Measurements from ENCODE around the gene ZSCAN22.
"Not testable (repeated sequence)": the region's sequence is repeated elsewhere in the genome, so short reads cannot be mapped to it uniquely, and the experiment has no call there.

Gene ZSCAN22

DNA sequence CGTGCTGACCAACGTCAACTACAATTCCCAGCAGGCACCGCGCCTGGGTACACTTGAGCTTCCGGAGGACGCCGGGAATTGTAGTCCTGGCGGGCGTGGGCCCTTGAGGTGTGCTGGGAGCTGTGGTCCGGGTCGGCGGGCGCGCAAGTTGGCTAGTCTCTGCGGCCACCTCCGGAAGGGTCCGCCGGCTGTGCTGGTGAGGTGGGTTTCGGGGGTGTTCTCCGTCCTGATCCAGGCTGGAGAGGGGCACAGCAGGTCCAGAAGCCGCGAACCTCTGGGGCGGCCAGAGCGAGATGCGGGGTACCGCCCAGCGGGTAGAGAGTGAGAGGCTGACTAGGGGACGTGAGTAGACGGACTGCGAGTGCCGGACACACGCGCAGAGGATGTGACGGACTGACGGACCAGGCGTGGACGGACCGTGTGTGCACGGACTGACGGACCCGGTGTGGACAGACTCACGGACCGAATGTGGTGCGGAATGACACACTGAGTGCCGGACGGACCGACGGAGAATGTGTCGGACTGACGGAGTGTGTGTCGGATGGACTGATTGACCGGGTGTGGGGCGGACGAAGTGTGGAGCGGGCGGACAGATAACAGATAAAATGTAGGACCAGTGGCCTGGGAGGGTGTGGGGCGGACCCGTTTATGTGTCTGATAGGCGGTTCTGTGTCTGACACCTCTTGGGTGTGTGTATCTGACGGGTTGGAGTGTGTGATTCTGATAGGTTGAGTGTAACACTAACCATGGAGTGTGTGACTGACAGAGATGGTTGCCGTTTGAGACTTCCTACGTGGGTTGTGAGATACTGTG, at the start of gene ZSCAN22:
ZSCAN22 (plus strand) TSS at position 81 of the 813 bp plus-strand sequence. CDS start 7,809 bp downstream, outside the sequence.
- DNase-seq: peak; percentile 86

DNA sequence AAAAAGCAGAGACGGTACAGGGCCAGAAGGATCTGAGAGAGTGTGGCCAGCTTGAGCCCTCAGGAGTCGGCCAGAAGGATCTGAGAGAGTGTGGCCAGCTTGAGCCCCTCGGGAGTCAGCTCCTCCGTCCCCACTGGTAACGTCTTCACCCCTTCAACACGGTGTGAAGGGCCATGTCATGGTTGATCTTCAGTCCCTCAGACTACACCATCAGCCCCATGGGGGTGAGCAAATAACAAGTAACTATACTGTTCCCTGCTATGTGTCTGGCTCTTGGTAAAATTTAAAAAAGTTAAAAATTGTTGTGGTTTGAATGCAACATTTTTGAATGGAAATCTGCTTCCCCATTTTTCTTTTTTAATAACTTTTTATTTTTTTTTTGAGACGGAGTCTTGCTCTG, 49.6 kb upstream of the ZSCAN22 start:
- DNase-seq: no peak

DNA sequence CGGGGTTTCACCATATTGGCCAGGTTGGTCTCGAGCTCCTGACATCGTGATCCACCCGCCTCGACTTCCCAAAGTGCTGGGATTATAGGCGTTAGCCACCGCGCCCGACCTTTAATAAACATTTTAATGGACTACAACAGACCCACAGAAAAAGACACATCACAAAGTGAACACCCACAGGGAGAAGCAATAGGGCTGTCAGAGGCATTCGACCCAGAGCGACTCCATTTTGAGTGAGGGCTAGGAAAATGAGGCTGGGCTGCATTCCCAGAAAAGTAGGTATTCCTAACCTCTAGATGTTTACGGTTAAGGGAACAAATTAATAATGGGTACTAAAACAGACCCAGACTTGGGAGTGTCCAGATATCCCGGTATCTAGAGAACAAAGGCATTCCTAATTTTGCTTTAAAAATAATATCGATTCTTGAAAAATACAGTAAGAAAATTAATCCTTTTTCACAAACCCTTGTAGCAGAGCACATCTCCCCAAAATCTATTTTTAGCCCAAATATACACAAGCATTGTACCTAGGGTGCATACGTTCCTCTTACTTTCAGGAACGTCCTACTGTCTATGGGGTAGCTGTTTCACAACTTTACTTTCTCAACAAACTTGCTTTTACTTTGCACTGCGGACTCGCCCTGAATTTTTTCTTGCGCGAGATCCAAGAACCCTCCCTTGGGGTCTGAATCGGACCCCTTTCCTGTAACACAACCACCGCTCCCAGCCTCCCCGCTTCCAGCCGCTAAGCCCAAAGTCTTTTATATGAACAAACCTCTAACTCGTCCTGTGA, 48.9 kb upstream of the ZSCAN22 start:
- no peak for DNase-seq

DNA sequence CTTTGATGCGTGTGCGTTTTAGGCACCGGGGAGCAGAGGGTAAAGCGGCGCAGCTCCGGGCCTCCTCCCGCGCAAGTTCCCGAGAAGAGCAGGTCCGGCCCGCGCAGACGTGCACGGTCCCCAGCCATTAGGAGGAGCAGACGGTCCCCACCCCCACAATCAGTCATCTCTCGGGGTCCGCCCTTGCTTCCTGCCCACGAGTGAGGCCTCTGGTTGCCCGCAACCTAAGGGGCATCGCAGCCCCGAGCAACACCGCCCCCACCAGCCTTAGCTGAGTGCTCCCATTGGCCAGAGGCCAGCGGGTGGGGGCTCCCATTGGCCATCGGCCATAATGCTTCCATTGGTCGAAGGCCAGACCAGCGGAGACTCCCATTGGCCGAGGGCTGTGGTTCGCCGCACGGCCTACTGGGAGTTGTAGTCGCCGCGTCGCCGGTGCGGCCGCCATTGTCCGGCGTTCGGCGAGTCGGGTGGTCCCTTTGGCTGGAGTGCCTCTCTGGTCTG, 48.2 kb upstream of the ZSCAN22 start, which contains the start of gene ZNF8:
ZNF8 (plus strand) TSS at position 415 of the 501 bp plus-strand sequence. CDS start 127 bp downstream, outside the sequence.
- peak; percentile 96 for DNase-seq

DNA sequence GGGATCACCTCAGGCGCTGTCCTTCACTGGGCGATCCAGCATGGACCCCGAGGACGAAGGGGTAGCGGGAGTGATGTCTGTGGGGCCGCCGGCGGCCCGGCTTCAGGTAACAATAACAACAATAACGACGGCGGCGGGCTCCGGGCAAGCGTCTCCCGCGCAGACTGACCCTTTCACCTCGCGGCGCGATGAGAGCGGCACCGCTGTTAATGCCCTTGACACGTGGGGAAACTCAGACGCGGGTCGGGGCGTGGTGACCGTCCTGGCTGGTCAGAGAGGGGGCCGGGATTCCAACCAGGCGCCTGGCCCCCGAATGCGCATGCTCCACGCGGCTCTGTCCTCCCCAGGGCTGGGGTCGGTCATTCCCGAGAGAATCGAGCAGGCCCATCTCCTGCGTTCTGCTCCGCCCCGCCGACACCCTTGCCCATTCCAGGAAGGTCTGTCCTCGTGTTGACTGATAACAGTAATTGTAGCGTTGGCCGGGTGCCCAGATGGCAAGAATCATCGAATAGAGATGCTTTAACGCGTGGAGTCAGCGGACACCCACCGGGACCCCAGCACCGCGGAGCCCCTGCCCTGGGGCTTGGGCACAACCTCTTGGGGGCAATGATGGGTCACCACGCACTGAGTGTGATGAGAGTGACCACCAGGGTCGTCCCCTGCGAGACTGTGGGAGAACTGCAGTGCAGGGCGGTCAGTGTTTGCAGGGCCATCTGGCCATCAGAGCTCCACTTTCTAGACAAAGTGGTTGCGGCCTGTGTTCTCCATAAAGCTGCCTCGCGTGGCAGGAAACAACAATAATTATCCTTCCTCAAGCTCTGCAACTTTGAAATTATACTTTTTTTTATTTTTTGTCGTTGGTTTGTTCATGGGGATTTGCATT, 47.5 kb upstream of the ZSCAN22 start:
- peak; percentile 45 for DNase-seq

DNA sequence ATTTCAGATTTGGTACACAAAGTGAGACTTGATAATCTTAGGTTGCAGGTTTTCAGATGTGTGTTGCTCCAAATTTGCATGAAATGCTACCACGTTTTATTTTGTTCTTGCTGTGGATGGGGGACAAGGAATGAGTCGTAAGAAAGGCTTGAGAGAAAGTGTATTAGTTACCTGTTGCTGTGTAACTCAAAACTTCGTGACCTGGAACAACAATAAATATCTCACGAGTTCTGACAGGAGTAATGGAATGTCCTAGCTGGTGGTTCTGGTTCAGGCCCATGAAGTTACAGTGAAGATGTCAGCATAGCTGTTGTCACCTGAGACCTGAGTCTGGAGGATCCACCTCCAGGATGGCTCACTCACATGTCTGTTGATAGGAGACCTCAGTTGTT, 46.9 kb upstream of the ZSCAN22 start:
- no peak for DNase-seq

DNA sequence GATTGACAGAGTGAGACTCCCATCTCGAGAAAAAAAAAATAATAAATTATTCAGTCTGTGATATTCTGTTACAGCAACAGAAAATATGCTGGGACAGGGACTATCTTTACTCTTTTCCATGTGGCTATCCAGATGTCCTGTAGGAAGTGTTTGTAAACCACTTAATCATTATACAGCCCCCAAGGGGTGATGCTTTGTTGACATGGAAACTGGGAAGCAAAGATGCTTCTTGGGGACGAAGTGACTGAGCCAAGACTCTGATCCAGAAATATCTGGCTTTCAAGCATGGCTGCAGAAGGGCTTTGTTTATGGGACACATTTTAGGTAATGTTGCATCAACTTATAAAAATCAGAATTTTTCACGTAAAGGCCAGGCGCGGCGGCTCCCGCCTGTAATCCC, 42.6 kb upstream of the ZSCAN22 start:
- DNase-seq: no peak

DNA sequence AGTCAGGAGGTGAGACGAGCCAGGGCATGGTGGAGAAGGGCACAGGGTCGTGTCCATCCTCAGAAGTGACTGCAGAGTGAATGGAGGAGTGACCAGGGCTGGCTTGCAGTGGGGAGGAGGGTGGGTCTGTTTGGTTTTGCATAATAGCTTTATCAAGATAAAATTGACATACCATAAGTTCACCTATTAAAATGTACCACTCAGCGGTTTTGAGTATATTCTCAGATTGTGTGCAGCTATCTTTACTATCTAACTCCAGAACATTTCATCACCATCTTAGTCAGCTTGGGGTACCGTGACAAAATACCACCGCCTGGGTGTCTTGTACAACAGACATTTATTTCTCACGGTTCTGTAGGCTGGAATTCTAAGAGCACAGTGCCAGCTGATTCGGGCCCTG, 34.9 kb upstream of the ZSCAN22 start:
- DNase-seq: no peak

DNA sequence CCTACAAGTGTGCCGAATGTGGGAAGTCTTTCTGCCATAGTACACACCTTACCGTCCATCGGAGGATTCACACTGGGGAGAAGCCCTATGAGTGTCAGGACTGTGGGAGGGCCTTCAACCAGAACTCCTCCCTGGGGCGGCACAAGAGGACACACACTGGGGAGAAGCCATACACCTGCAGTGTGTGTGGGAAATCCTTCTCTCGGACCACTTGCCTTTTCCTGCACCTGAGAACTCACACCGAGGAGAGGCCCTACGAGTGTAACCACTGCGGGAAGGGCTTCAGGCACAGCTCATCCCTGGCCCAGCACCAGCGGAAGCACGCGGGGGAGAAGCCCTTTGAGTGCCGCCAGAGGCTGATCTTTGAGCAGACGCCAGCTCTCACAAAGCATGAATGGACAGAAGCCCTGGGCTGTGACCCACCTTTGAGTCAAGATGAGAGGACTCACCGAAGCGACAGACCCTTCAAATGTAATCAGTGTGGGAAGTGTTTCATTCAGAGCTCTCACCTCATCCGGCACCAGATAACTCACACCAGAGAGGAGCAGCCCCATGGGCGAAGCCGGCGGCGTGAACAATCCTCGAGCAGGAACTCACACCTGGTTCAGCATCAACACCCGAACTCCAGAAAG, 31.9 kb upstream of the ZSCAN22 start:
- no peak for DNase-seq

DNA sequence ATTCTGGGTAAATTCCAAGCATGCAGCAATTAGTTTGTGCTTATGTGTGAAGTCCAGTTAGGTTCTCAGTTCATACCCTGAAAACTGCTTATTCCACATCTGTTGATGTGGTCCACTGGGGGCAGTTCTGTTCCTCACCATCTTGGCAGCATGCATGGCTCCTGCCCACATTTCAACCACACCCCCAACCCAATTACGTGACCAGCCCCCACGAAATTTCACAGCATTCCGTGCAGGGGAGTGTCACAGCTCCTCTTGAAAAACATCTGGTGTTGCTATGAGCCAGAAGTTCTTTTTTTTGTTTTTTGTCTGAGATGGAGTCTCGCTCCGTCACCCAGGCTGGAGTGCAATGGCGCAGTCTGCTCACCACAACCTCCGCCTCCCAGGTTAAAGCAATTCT, 30.7 kb upstream of the ZSCAN22 start:
- no peak for DNase-seq

DNA sequence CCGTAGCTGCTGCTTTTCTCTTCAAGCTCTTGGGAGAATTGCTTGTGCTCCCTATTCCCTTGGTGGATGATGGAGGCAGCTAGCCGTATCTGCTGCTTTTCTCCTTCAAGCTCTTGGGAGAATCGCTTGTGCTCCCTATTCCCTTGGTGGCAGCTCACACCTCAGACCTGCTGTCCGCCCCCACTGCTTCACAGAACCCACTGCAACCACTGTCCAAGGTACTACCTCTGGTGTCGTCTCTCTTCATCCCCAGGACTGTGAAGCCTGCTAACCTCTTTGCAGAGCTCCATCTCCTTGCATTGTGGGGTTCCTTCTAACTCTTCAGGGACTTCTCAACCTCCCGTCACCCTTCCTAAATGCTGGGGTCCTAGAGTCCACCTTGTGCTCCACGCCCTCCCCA, 26.2 kb upstream of the ZSCAN22 start:
- DNase-seq: no peak

DNA sequence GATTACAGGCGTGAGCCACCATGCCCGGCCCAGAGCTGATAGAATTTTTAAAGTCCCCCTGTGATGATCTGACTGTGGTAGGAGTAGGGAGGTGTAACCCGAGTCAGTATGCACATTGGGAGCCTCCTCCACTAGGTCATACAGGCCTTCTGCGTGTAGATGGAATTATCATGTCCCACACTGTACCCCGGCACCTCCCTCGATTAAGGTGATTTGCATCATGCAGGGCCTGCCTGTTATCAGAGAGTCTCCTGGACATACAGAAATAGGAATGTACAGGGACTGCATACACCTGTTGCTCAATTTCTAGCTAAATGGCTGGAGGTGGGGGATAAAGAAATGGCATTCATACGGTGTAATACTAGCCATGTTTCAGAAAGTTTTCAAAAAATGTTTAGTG, 22.5 kb upstream of the ZSCAN22 start:
- no peak for DNase-seq

DNA sequence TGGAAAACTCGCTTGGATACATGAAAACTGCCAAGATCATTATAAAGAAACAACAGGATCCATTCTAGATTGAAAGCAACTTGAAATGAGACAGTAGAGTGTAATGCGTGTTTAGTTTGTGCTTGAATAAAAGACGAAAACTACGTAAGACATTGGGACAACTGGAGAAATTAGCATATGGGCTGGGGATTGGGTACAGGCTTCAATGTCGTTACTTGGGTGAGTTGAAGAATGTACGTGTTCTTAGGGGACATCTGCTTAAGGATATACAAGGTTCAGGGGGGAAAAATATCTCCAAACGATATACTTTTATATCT, 22.1 kb upstream of the ZSCAN22 start:
- no peak for DNase-seq

DNA sequence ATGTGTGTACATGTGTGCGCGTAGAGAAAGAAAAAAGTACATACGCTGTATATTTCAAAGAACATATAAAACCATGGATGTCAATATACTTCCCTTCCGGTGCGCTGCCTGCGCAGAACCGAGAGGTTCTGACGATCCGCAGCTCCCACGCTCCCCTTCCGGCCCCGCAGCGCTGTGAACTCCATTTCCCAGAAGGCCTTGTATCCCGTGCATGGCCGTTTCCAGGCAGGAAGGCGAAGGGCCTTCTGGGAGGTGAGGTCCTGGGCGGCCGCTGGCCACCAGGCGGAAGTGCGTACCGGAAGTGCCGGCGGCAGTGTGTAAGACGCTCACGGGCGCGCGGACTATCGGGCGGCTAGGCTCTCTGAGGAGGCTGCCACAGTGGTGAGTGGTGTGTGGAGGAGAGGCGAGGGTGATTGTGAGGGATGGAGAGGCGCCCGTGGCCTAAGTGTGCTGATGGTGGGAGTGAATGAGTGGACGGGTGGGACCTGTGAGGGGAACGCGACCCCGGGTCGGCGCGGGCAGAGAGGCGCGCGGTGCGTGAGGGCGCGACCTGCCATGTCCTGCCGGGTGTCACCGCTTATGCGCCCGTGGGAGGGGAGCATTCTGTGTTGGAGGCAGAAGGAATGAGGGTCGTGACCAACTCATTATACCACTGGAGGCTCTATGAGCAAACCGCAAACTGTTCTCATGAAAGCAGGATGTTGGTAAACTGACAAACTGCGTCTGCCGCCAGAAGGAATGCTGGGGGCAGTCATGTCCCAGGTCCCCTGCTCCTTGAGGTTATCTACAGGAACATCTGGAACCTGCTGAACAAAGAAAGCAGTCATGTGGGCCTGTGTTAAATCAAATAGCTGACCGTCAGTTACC, 21.5 kb upstream of the ZSCAN22 start, which contains the start of gene ERVK3-1:
ERVK3-1 (plus strand) TSS at position 313 of the 867 bp plus-strand sequence. CDS start 6,792 bp downstream, outside the sequence.
- DNase-seq: peak; percentile 90

DNA sequence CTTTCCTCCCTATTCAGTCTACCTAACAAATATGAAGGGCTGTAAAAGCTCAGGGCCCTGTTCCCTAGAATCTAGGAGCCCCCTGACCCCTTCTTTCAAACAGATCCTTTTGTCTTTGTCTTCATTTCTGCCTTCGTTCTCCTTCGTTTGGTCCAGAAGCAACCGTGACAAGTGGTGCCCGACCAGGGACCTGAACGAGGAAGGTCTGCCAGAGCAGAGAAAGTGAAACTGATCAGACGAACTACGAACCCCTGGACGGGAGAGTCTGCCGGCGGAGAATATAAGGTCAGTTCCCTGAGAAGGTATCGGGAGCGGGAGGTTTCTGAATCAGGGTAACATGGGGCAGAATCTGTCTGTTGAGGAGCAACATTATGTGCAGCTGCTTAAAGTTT, 20.9 kb upstream of the ZSCAN22 start:
- DNase-seq: no peak

DNA sequence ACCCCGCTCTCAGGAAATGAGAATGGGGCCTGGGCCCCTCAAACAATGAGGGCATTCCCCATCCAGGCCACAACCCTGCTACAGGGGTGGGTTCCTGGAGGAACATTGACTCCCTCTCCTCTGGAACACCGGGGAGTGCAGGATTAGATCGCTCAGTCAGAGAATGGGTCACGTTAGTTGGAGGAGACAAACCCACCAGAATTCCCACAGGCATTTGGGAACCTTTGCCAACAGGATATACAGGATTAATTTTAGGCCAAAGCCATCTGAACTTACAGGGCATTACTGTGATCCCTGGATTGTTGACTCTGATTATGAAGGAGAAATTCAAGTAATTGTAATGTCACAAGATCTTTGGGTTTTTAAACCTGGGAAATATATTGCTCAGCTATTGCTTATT, 19.1 kb upstream of the ZSCAN22 start:
- no peak for DNase-seq

DNA sequence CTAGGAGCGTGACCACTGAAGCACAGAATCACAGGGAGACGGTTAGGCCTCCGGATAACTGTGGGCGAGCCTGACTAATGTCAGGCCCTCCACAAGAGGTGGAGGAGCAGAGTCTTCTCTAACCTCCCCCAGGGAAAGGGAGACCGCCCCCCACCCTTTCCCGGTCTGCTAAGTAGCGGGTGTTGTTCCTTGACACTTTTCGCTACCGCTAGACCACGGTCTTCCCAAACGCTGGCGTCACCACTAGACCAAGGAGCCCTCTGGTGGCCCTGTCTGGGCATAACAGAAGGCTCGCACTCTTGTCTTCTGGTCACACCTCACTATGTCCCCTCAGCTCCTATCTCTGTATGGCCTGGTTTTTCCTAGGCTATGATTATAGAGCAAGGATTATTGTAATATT, 16.1 kb upstream of the ZSCAN22 start:
- not testable (repeated sequence) for DNase-seq

DNA sequence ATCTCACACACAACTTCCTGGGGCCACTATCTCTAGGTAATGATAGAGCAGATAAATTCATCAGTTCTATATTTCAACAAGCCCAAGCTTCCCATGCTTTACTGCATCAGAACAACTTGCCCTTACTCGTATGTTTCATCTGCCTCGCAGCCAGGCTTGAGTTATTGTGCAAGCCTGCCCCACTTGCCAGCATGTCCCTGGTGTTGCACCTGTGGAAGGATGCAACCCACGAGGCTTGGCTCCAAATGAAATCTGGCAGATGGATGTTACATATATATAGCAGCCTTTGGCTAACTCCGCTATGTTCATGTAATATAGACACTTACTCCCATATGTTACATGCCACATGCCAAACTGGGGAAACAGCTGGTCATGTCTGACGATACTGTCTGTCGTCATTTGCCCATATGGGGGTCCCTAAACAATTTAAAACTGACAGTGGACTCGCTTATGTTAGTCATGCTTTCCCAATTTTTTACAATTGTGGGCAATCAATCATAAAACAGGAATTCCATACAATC, 15.4 kb upstream of the ZSCAN22 start:
- DNase-seq: no peak

DNA sequence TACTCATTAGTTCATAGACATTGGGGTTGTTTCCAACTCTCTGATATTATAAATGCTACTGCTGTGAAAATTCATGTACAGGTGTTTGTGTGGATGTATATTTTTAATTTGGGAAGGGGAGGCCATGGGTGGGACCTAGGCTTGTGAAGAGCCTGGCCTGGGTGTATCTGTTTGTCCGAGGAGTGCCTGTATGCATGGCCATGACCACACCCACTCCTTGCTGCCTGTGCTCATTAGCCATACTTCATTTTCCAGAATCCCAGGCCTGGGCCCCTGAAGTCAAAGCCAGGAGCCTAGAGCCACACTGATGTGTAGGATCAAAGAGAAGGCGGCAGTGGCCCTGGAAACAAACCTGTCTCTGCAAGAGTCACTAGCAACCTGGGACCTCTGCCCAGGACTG, 11.2 kb upstream of the ZSCAN22 start:
- no peak for DNase-seq

DNA sequence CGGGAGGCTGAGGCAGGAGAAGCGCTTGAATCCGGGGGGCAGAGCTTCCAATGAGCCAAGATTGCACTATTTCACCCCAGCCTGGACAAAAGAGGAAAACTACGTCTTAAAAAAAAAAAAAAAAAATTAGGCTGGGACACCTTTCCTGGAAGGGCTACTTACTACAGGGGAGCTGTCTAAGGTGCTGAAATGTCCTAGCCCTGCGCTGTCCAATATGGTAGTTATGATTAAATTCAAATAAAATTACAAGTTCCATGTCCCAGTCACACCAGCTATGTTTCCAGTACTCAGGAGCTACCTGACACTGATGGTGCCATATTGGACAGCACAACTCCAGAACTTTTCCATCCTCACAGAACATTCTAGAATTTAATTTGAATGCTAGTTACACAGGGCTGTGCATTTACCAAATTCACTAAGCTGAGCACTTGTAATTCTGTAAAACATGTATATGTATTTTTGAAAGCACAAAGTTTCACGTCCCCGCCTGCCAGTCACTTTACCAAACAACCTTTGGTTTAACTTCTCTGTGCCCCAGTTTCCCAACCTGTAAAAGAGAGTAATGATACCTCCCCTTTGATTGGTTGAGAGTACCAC, 9.2 kb upstream of the ZSCAN22 start:
- DNase-seq: no peak

DNA sequence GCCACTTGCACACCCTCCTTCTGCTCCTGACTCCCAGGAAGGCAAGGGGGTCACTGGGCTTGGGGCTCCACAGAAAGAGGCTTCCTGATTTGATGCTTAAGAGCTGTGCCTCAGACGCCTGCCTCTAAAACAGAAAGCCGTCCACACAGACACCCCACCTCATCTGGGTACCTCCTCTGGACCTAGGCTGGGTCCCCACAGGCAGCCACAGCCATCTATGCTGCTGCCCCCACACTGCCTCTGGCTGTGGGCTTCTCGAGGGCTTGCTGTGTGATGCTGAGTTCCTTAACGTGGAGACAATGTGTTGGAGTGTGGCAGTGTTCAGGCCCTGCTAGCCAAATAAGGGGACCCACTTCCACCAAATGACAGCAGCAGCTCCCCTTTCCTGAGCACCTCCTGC, 8.5 kb upstream of the ZSCAN22 start:
- no peak for DNase-seq

Measured in NCI-H1105 treated with DMSO at 0.1 percent for 48 hours (cell line).